DND-41 (cell line): ENCODE results near the gene CCR9.

Experiments used
- ATAC-seq: fragments of 200-7000 bp; cut with Tn5 transposase; 3 replicates; pipeline ENCODE4 v1.9.1; 2021; ENCODE audit warnings: low read depth; ENCODE audit not compliant: insufficient read depth
- DNase-seq: peaks from one replicate; pipeline ENCODE4 v3.0.0-alpha.2; 2020
- H2AFZ ChIP-seq: 2 replicates; pipeline ENCODE4 v1.6.0; 2012; ENCODE audit warnings: low read depth, low read length
- H3K27ac ChIP-seq: 2 replicates; pipeline ENCODE4 v1.5.1; 2012; ENCODE audit warnings: low read length, inconsistent platforms
- H3K27me3 ChIP-seq: fragments of 200-600 bp; sonication (generic); 2 replicates; pipeline ENCODE4 v1.6.0; 2012; ENCODE audit warnings: low read length, mild to moderate bottlenecking, inconsistent platforms; ENCODE audit not compliant: insufficient read depth, poor library complexity
- H3K36me3 ChIP-seq: 2 replicates; pipeline ENCODE4 v1.5.1; 2012; ENCODE audit warnings: low read length, inconsistent platforms; ENCODE audit not compliant: insufficient read depth
- H3K4me1 ChIP-seq: 2 replicates; pipeline ENCODE4 v1.5.1; 2012; ENCODE audit warnings: mild to moderate bottlenecking, low read length; ENCODE audit not compliant: insufficient read depth
- H3K4me2 ChIP-seq: 2 replicates; pipeline ENCODE4 v1.6.0; 2012; ENCODE audit warnings: mild to moderate bottlenecking, moderate library complexity, low read length, inconsistent platforms; ENCODE audit not compliant: insufficient read depth
- H3K4me3 ChIP-seq, 2 experiments: fragments of 200-600 bp in 1 of 2; shearing (Covaris generic) in 1 of 2; 2 replicates each; pipeline ENCODE4 v1.5.1; 2012 to 2016; ENCODE audit warnings: inconsistent platforms in 2 of 2, low read length in 2 of 2, mild to moderate bottlenecking in 2 of 2, low read depth in 1 of 2, moderate library complexity in 1 of 2
- H3K79me2 ChIP-seq: 2 replicates; pipeline ENCODE4 v1.6.0; 2012; ENCODE audit warnings: low read length, inconsistent platforms; ENCODE audit not compliant: insufficient read depth
- H3K9ac ChIP-seq: 2 replicates; pipeline ENCODE4 v1.6.0; 2012; ENCODE audit warnings: low read depth, mild to moderate bottlenecking, inconsistent platforms, low read length, moderate library complexity
- H3K9me3 ChIP-seq: 2 replicates; pipeline ENCODE4 v1.5.1; 2012; ENCODE audit warnings: low read length, moderate library complexity, mild to moderate bottlenecking, inconsistent platforms; ENCODE audit not compliant: insufficient read depth, severe bottlenecking
- H4K20me1 ChIP-seq: 2 replicates; pipeline ENCODE4 v1.6.0; 2012; ENCODE audit warnings: low read length; ENCODE audit not compliant: insufficient read depth
- EZH2 ChIP-seq: IDR thresholded peaks from 3 replicates; pipeline ENCODE4 v1.6.1; 2012; ENCODE audit warnings: borderline replicate concordance, low read depth, mild to moderate bottlenecking, moderate library complexity, low read length, inconsistent platforms; ENCODE audit not compliant: severe bottlenecking
- TF ChIP-seq, protein P1 (sequence below): IDR thresholded peaks from 2 replicates; pipeline ENCODE4 v1.5.1; 2012; ENCODE audit warnings: borderline replicate concordance, low read length, moderate library complexity, mild to moderate bottlenecking; ENCODE audit not compliant: poor library complexity, severe bottlenecking; ENCODE audit errors: extremely low read depth

Gene CCR9

DNA sequence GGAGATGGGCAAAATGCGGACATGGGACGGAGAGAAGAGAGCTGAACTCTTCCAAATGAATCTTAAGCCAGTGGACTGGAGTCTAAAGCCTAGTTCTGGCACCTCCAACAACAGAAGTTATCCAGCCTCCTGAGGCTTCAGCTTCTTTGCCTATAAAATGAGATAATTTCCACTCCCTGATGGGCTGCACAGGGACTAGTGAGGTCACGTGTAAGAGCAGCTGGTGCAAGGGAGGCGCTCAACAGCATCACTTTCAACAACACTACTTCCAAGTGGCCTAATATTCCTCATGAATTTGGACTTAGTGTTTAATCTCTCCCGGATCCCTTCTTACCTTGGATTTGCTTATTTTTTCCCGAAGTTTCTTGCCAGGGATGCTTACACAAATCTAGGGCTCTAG, 65.6 kb downstream of the CCR9 start:
- Histone ChIP-seq H3K79me2 (peaks cover 5% of the 10 kb centered on the region; the same call in 1 of the 2 replicates), H3K9ac (no peak overlapping the region), H3K27me3 (no peaks in the 10 kb centered on the region), H3K4me2 (no peak overlapping the region), H3K4me3 (no peak overlapping the region), H3K27ac (no peak overlapping the region), H3K4me1 (0 out of 2 replicates have a peak, but pooled peaks cover 4% of the 10 kb centered on the region), H2AFZ (no peak overlapping the region), H4K20me1 (no peaks in the 10 kb centered on the region), H3K36me3 (peaks cover 98% of the 10 kb centered on the region), H3K9me3 (no peaks in the 10 kb centered on the region)
- TF ChIP-seq, protein P1, sequence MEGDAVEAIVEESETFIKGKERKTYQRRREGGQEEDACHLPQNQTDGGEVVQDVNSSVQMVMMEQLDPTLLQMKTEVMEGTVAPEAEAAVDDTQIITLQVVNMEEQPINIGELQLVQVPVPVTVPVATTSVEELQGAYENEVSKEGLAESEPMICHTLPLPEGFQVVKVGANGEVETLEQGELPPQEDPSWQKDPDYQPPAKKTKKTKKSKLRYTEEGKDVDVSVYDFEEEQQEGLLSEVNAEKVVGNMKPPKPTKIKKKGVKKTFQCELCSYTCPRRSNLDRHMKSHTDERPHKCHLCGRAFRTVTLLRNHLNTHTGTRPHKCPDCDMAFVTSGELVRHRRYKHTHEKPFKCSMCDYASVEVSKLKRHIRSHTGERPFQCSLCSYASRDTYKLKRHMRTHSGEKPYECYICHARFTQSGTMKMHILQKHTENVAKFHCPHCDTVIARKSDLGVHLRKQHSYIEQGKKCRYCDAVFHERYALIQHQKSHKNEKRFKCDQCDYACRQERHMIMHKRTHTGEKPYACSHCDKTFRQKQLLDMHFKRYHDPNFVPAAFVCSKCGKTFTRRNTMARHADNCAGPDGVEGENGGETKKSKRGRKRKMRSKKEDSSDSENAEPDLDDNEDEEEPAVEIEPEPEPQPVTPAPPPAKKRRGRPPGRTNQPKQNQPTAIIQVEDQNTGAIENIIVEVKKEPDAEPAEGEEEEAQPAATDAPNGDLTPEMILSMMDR, result no peak
- TF ChIP-seq EZH2, result no peak
- DNase-seq, result no peak
- no peak for ATAC-seq

DNA sequence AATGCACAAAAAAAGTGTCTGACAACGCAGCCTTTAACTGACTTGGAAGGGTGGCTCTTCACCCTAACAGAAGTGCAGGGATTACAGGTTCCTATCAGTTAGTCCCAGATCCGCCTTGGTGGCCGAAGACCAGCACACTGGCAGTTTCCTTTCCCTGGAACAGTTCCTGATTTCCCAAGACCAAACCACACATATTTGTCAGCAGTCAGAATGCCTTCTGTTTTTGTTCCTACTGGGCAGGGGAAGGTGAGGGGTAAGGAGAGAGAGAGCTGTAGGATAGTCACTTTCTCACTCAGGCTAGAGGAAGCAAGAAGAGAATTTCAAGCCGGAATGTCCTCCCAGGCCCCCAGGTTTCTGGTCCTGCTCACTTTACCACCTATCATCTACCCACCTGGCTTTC, 66.1 kb downstream of the CCR9 start:
- no peaks in the 10 kb centered on the region for H3K27me3 ChIP-seq
- H2AFZ ChIP-seq, result no peak overlapping the region
- no peaks in the 10 kb centered on the region for H4K20me1 ChIP-seq
- DNase-seq, result no peak
- no peaks in the 10 kb centered on the region for H3K4me1 ChIP-seq
- H3K4me2 ChIP-seq, result no peak overlapping the region
- TF ChIP-seq, protein P1, result no peak
- no peak for TF ChIP-seq EZH2
- peak overlapping the region; percentile 35; the same call in 1 of the 2 replicates for H3K27ac ChIP-seq
- no peak overlapping the region for H3K4me3 ChIP-seq
- no peak overlapping the region for H3K9ac ChIP-seq
- peaks cover 98% of the 10 kb centered on the region for H3K36me3 ChIP-seq
- ATAC-seq, result no peak
- no peaks in the 10 kb centered on the region for H3K9me3 ChIP-seq
- H3K79me2 ChIP-seq, result peaks cover 3% of the 10 kb centered on the region; the same call in 1 of the 2 replicates
